Measurements from ENCODE around the gene ST3GAL4. TPM values are rescaled to one million over a fixed set of nuclear protein-coding genes. Genes with fewer than 3 reads are reported as not detected.
"Not testable (repeated sequence)": the region's sequence is repeated elsewhere in the genome, so short reads cannot be mapped to it uniquely, and the experiment has no call there.

The ST3GAL4 gene
- total and polyA plus RNA-seq, 2 donors (not counting 1 experiment from before 2014, with no cell fraction given) = 1.1 to 1.9 TPM

DNA sequence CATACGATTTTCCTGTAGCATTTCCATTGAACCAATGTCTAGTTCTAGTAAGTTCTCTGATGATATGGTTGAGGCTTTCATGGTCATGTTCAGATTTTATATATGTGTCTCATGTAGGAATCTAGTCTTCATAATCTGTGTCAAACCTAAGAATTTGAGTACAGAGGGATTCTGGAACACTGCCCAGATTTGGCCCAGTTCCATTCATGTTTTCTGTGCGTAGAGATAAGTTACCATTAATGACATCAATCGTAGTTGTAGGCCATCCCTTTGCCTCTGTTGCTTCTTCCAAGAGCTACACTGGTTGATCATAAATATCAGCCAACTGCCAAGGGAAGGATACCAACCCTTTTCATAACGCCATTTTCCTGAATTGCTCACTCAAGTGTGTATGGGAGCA is 23.3 kb downstream of the ST3GAL4 start:
- Histone ChIP-seq H3K4me1 (ENCODE audit: control insufficient read depth in 2 of 2, insufficient read depth in 2 of 2, low read length in 2 of 2) (no peaks in the 10 kb centered on the region), H3K9me3 (ENCODE audit: control extremely low read depth in 1 of 3, control insufficient read depth in 2 of 3, insufficient read depth in 1 of 3, low read length in 2 of 3) (no peaks in the 10 kb centered on the region), H3K4me3 (ENCODE audit: control extremely low read depth in 1 of 5, extremely low read depth in 1 of 5, insufficient read depth in 1 of 5, low read depth in 2 of 5, low read length in 4 of 5) (no peak overlapping the region), H3K36me3 (replicated peaks in 1 of 2; ENCODE audit: control extremely low read depth in 1 of 2, control insufficient read depth in 1 of 2, extremely low read depth in 1 of 2, insufficient read depth in 2 of 2, low read length in 1 of 2) (no peaks in the 10 kb centered on the region), H3K27me3 (replicated peaks in 1 of 4; ENCODE audit: control extremely low read depth in 1 of 4, control insufficient read depth in 3 of 4, insufficient read depth in 4 of 4, low read length in 3 of 4) (no peaks in the 10 kb centered on the region), H3K4me2 (replicated peaks; ENCODE audit: low read depth, low read length, poor library complexity, severe bottlenecking) (no peak overlapping the region), H3K27ac (ENCODE audit: low read length in 2 of 2) (no peak overlapping the region), H3K9ac (ENCODE audit: low read length) (no peak overlapping the region), H2AFZ (ENCODE audit: insufficient read depth, low read depth, low read length, poor library complexity, severe bottlenecking) (no peak overlapping the region), H3K79me2 (ENCODE audit: control insufficient read depth, insufficient read depth, low read length) (no peaks in the 10 kb centered on the region), H4K20me1 (ENCODE audit: control insufficient read depth, insufficient read depth, low read length, poor library complexity, severe bottlenecking) (no peaks in the 10 kb centered on the region)
- no peaks in the 10 kb centered on the region for H3K4me1 Mint-ChIP-seq
- WGBS (ENCODE audit: insufficient coverage) = 95% methylated on average over 2 of the region's 4 CpGs
- TF ChIP-seq EZH2 (IDR thresholded peaks at IDR 0.05; ENCODE audit: borderline replicate concordance, insufficient read depth, low read depth, low read length, poor library complexity, severe bottlenecking) = no peak
- TF ChIP-seq, protein P1, sequence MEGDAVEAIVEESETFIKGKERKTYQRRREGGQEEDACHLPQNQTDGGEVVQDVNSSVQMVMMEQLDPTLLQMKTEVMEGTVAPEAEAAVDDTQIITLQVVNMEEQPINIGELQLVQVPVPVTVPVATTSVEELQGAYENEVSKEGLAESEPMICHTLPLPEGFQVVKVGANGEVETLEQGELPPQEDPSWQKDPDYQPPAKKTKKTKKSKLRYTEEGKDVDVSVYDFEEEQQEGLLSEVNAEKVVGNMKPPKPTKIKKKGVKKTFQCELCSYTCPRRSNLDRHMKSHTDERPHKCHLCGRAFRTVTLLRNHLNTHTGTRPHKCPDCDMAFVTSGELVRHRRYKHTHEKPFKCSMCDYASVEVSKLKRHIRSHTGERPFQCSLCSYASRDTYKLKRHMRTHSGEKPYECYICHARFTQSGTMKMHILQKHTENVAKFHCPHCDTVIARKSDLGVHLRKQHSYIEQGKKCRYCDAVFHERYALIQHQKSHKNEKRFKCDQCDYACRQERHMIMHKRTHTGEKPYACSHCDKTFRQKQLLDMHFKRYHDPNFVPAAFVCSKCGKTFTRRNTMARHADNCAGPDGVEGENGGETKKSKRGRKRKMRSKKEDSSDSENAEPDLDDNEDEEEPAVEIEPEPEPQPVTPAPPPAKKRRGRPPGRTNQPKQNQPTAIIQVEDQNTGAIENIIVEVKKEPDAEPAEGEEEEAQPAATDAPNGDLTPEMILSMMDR (IDR thresholded peaks at IDR 0.05) = no peak
- ChIA-PET CTCF (no interaction called here), POLR2A (no interaction called here)
- H3K27me3 Mint-ChIP-seq = no peaks in the 10 kb centered on the region
- ATAC-seq (ENCODE audit: low read depth) (no peak), DNase-seq (no peak)
- H3K27ac Mint-ChIP-seq = no peak overlapping the region
- intact Hi-C loops (cut with micrococcal nuclease) = no loop called here
- H3K9me3 Mint-ChIP-seq (ENCODE audit: insufficient read depth) = no peaks in the 10 kb centered on the region
- no peak overlapping the region for H3K4me3 Mint-ChIP-seq

DNA sequence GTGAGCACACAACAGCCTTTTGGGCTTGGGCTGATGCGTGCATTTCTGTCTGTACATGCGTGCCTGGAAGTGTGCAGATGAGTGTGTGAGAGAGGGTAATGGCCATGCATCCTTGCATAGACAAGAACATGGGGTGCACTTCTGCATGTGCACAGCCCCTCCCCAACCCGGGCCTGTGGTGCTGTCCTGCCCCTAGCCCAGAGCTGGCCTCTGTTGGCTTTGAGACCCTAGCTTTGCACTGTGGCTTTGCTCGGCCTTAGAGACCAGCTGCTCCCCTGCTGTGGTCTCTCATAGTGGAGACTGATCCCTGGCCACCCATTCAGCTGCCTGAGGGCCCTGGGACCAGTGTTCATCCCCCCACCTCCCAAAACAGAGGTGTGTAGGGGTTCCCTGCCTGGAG is 25.4 kb downstream of the ST3GAL4 start:
- no peak overlapping the region for H3K27ac ChIP-seq (ENCODE audit: low read length in 2 of 2)
- H2AFZ ChIP-seq (ENCODE audit: insufficient read depth, low read depth, low read length, poor library complexity, severe bottlenecking) = no peak overlapping the region
- H3K4me1 ChIP-seq (ENCODE audit: control insufficient read depth in 2 of 2, insufficient read depth in 2 of 2, low read length in 2 of 2) = no peaks in the 10 kb centered on the region
- Mint-ChIP-seq H3K4me1 (no peaks in the 10 kb centered on the region), H3K27me3 (no peaks in the 10 kb centered on the region), H3K4me3 (no peak overlapping the region), H3K27ac (no peak overlapping the region), H3K9me3 (ENCODE audit: insufficient read depth) (no peaks in the 10 kb centered on the region)
- WGBS (ENCODE audit: insufficient coverage) = 90% methylated on average over 4 of the region's 4 CpGs
- CTCF ChIA-PET = no interaction called here
- H3K27me3 ChIP-seq (replicated peaks in 1 of 4; ENCODE audit: control extremely low read depth in 1 of 4, control insufficient read depth in 3 of 4, insufficient read depth in 4 of 4, low read length in 3 of 4) = no peaks in the 10 kb centered on the region
- no peaks in the 10 kb centered on the region for H3K9me3 ChIP-seq (ENCODE audit: control extremely low read depth in 1 of 3, control insufficient read depth in 2 of 3, insufficient read depth in 1 of 3, low read length in 2 of 3)
- no peak overlapping the region for H3K4me2 ChIP-seq (replicated peaks; ENCODE audit: low read depth, low read length, poor library complexity, severe bottlenecking)
- H3K9ac ChIP-seq (ENCODE audit: low read length) = no peak overlapping the region
- intact Hi-C loops (cut with micrococcal nuclease) = no loop called here
- ATAC-seq (ENCODE audit: low read depth) (no peak), DNase-seq (no peak)
- H3K36me3 ChIP-seq (replicated peaks in 1 of 2; ENCODE audit: control extremely low read depth in 1 of 2, control insufficient read depth in 1 of 2, extremely low read depth in 1 of 2, insufficient read depth in 2 of 2, low read length in 1 of 2) = no peaks in the 10 kb centered on the region
- POLR2A ChIA-PET = no interaction called here
- H4K20me1 ChIP-seq (ENCODE audit: control insufficient read depth, insufficient read depth, low read length, poor library complexity, severe bottlenecking) = no peaks in the 10 kb centered on the region
- no peaks in the 10 kb centered on the region for H3K79me2 ChIP-seq (ENCODE audit: control insufficient read depth, insufficient read depth, low read length)
- TF ChIP-seq EZH2 (IDR thresholded peaks at IDR 0.05; ENCODE audit: borderline replicate concordance, insufficient read depth, low read depth, low read length, poor library complexity, severe bottlenecking) = no peak
- TF ChIP-seq, protein P1 (IDR thresholded peaks at IDR 0.05) = no peak
- no peak overlapping the region for H3K4me3 ChIP-seq (ENCODE audit: control extremely low read depth in 1 of 5, extremely low read depth in 1 of 5, insufficient read depth in 1 of 5, low read depth in 2 of 5, low read length in 4 of 5)

- WGBS (ENCODE audit: insufficient coverage) = no CpG with 5 or more reads among the region's 10 CpGs
- CTCF ChIA-PET; intact Hi-C loops (cut with micrococcal nuclease); H3K27me3 ChIP-seq (replicated peaks in 1 of 4; ENCODE audit: control extremely low read depth in 1 of 4, control insufficient read depth in 3 of 4, insufficient read depth in 4 of 4, low read length in 3 of 4); H3K27me3 Mint-ChIP-seq; H2AFZ ChIP-seq (ENCODE audit: insufficient read depth, low read depth, low read length, poor library complexity, severe bottlenecking); DNase-seq; H3K4me3 ChIP-seq (ENCODE audit: control extremely low read depth in 1 of 5, extremely low read depth in 1 of 5, insufficient read depth in 1 of 5, low read depth in 2 of 5, low read length in 4 of 5); H3K4me1 Mint-ChIP-seq; H3K4me1 ChIP-seq (ENCODE audit: control insufficient read depth in 2 of 2, insufficient read depth in 2 of 2, low read length in 2 of 2); H3K36me3 ChIP-seq (replicated peaks in 1 of 2; ENCODE audit: control extremely low read depth in 1 of 2, control insufficient read depth in 1 of 2, extremely low read depth in 1 of 2, insufficient read depth in 2 of 2, low read length in 1 of 2); ATAC-seq (ENCODE audit: low read depth); POLR2A ChIA-PET; H3K27ac ChIP-seq (ENCODE audit: low read length in 2 of 2); H3K79me2 ChIP-seq (ENCODE audit: control insufficient read depth, insufficient read depth, low read length); H3K4me3 Mint-ChIP-seq; H3K9ac ChIP-seq (ENCODE audit: low read length); H3K9me3 Mint-ChIP-seq (ENCODE audit: insufficient read depth); H3K4me2 ChIP-seq (replicated peaks; ENCODE audit: low read depth, low read length, poor library complexity, severe bottlenecking); H3K27ac Mint-ChIP-seq; H3K9me3 ChIP-seq (ENCODE audit: control extremely low read depth in 1 of 3, control insufficient read depth in 2 of 3, insufficient read depth in 1 of 3, low read length in 2 of 3); H4K20me1 ChIP-seq (ENCODE audit: control insufficient read depth, insufficient read depth, low read length, poor library complexity, severe bottlenecking): not testable (repeated sequence)
Observed at GRCh38 chr11:126381960-126382359, 26.5 kb downstream of the ST3GAL4 start.
